ENCODE data around the gene PCDHGC4.

Gene PCDHGC4

GRCh38 chr5:141529002-141529401 is 44.2 kb downstream of the PCDHGC4 start:
- DNase-seq (ENCODE audit: low read depth in 2 of 2) = no peak

- DNase-seq (ENCODE audit: low read depth in 2 of 2) = no peak
Measured at GRCh38 chr5:141529873-141530272, 45.0 kb downstream of the PCDHGC4 start.

GRCh38 chr5:141532726-141533125 is 47.9 kb downstream of the PCDHGC4 start:
- DNase-seq (ENCODE audit: low read depth in 2 of 2) = no peak

- no peak for DNase-seq (ENCODE audit: low read depth in 2 of 2)
Measured at GRCh38 chr5:141533897-141534296, 49.1 kb downstream of the PCDHGC4 start.

- DNase-seq (ENCODE audit: low read depth in 2 of 2) = no peak
Measured at GRCh38 chr5:141534492-141535213, 49.8 kb downstream of the PCDHGC4 start.

All from stimulated activated CD8-positive, alpha-beta memory T cell treated with anti-CD3 and anti-CD28 coated beads, Interleukin-7, amount 100 ng/mL, for 1 hour (primary cell).